HEK293 (cell line): ENCODE measurements around the gene CDK11B.

Experiments used
- CTCF ChIA-PET: fragments of 350-600 bp; formaldehyde crosslinking; extraction: SDS; loops from one replicate; lab custom pipeline; 2021; ENCODE audit warnings: antibody characterized with exemption; lab: Yijun Ruan, JAX
- POLR2A ChIA-PET: fragments of 300-600 bp; formaldehyde crosslinking; extraction: SDS; loops from one replicate; lab custom pipeline; 2020; ENCODE audit warnings: antibody characterized with exemption, inconsistent platforms; lab: Yijun Ruan, JAX
- H3K27ac ChIP-seq: fragments of 200-500 bp; sonication (Bioruptor generic); 2 replicates; pipeline ENCODE4 v1.5.1; 2014; ENCODE audit warnings: low read depth, low read length, control low read depth, inconsistent platforms; ENCODE audit errors: extremely low read depth
- H3K36me3 ChIP-seq, 2 experiments: fragments of 200-500 bp in 1 of 2; sonication (Bioruptor generic) in 1 of 2; 1 replicate in 1 of 2; 2 replicates in 1 of 2; pipeline ENCODE4 v1.5.1; 2014 to 2017; ENCODE audit warnings: inconsistent platforms in 2 of 2, low read length in 2 of 2; ENCODE audit not compliant: control insufficient read depth in 2 of 2, insufficient read depth in 1 of 2
- H3K4me1 ChIP-seq: fragments of 200-500 bp; sonication (Bioruptor generic); 2 replicates; pipeline ENCODE4 v1.5.1; 2014; ENCODE audit warnings: mild to moderate bottlenecking, low read length, inconsistent platforms; ENCODE audit not compliant: control insufficient read depth, insufficient read depth
- H3K4me3 ChIP-seq: 2 replicates; pipeline ENCODE4 v1.5.1; 2011; ENCODE audit warnings: low read depth, mild to moderate bottlenecking, control low read depth, low read length, moderate library complexity
- H3K9me3 ChIP-seq: fragments of 200-500 bp; sonication (Bioruptor generic); 2 replicates; pipeline ENCODE4 v1.5.1; 2014; ENCODE audit warnings: low read depth, low read length, inconsistent platforms; ENCODE audit not compliant: control insufficient read depth, insufficient read depth
- AEBP2 ChIP-seq: fragments of 450-650 bp; formaldehyde crosslinking; IDR thresholded peaks from 2 replicates; pipeline ENCODE4 v1.5.1; 2016; ENCODE audit warnings: missing biosample characterization, missing genetic modification characterization, borderline replicate concordance
- OVOL3 ChIP-seq: fragments of 450-650 bp; formaldehyde crosslinking; IDR thresholded peaks from 2 replicates; pipeline ENCODE4 v1.5.1; 2016; ENCODE audit warnings: missing biosample characterization, missing genetic modification characterization
- TRIM28 ChIP-seq: IDR thresholded peaks from 2 replicates; pipeline ENCODE4 v1.6.1; 2011; ENCODE audit warnings: low read length, control low read depth, borderline replicate concordance
- ZFHX2 ChIP-seq: fragments of 450-650 bp; formaldehyde crosslinking; conservative IDR thresholded peaks from 2 replicates; pipeline ENCODE4 v1.5.1; 2016; ENCODE audit warnings: missing biosample characterization, missing genetic modification characterization
- ZIC2 ChIP-seq: fragments of 450-650 bp; formaldehyde crosslinking; IDR thresholded peaks from 2 replicates; pipeline ENCODE4 v1.5.1; 2016; ENCODE audit warnings: missing biosample characterization, missing genetic modification characterization
- ZNF157 ChIP-seq: fragments of 450-650 bp; formaldehyde crosslinking; IDR thresholded peaks from 2 replicates; pipeline ENCODE4 v1.5.1; 2016; ENCODE audit warnings: missing biosample characterization, missing genetic modification characterization
- ZNF2 ChIP-seq: fragments of 450-650 bp; formaldehyde crosslinking; IDR thresholded peaks from 2 replicates; pipeline ENCODE4 v1.5.1; 2016; ENCODE audit warnings: missing biosample characterization, missing genetic modification characterization
- ZNF223 ChIP-seq: fragments of 450-650 bp; formaldehyde crosslinking; IDR thresholded peaks from 2 replicates; pipeline ENCODE4 v1.5.1; 2016; ENCODE audit warnings: missing biosample characterization, missing genetic modification characterization
- ZNF280C ChIP-seq: fragments of 450-650 bp; formaldehyde crosslinking; IDR thresholded peaks from 2 replicates; pipeline ENCODE4 v1.5.1; 2016; ENCODE audit warnings: missing biosample characterization, missing genetic modification characterization
- ZNF335 ChIP-seq: fragments of 450-650 bp; formaldehyde crosslinking; conservative IDR thresholded peaks from 2 replicates; pipeline ENCODE4 v1.5.1; 2016; ENCODE audit warnings: missing biosample characterization, missing genetic modification characterization
- ZNF341 ChIP-seq: fragments of 450-650 bp; formaldehyde crosslinking; IDR thresholded peaks from 2 replicates; pipeline ENCODE4; 2016; ENCODE audit warnings: low read depth, missing biosample characterization, missing genetic modification characterization
- ZNF514 ChIP-seq: fragments of 450-650 bp; formaldehyde crosslinking; IDR thresholded peaks from 2 replicates; pipeline ENCODE4 v1.5.1; 2016; ENCODE audit warnings: missing biosample characterization, missing genetic modification characterization
- ZNF529 ChIP-seq: fragments of 450-650 bp; formaldehyde crosslinking; IDR thresholded peaks from 2 replicates; pipeline ENCODE4 v1.5.1; 2017; ENCODE audit warnings: missing genetic modification characterization, missing biosample characterization; ENCODE audit not compliant: insufficient replicate concordance
- ZNF600 ChIP-seq: fragments of 450-650 bp; formaldehyde crosslinking; IDR thresholded peaks from 2 replicates; pipeline ENCODE4 v1.5.1; 2016; ENCODE audit warnings: missing biosample characterization, missing genetic modification characterization
- ZNF610 ChIP-seq: fragments of 450-650 bp; formaldehyde crosslinking; IDR thresholded peaks from 2 replicates; pipeline ENCODE4 v1.5.1; 2016; ENCODE audit warnings: missing biosample characterization, missing genetic modification characterization, borderline replicate concordance
- ZNF830 ChIP-seq: fragments of 450-650 bp; IDR thresholded peaks from 2 replicates; pipeline ENCODE4 v1.5.0; 2018; ENCODE audit warnings: missing biosample characterization, missing genetic modification characterization, low read depth, mild to moderate bottlenecking, moderate library complexity
- TF ChIP-seq, protein P1 (sequence below): fragments of 450-650 bp; formaldehyde crosslinking; IDR thresholded peaks from 2 replicates; pipeline ENCODE4 v1.5.1; 2017; ENCODE audit warnings: missing biosample characterization, missing genetic modification characterization
- TF ChIP-seq, protein P2 (sequence below): fragments of 450-650 bp; formaldehyde crosslinking; IDR thresholded peaks from 2 replicates; pipeline ENCODE4 v1.5.1; 2016; ENCODE audit warnings: missing biosample characterization, missing genetic modification characterization, borderline replicate concordance
- TF ChIP-seq, protein P3 (sequence below): fragments of 450-650 bp; formaldehyde crosslinking; IDR thresholded peaks from 2 replicates; pipeline ENCODE4 v1.5.1; 2017; ENCODE audit warnings: missing biosample characterization, missing genetic modification characterization
- TF ChIP-seq, protein P4 (sequence below): fragments of 450-650 bp; formaldehyde crosslinking; IDR thresholded peaks from 2 replicates; pipeline ENCODE4 v1.5.1; 2016; ENCODE audit warnings: missing biosample characterization, missing genetic modification characterization

Gene CDK11B

DNA sequence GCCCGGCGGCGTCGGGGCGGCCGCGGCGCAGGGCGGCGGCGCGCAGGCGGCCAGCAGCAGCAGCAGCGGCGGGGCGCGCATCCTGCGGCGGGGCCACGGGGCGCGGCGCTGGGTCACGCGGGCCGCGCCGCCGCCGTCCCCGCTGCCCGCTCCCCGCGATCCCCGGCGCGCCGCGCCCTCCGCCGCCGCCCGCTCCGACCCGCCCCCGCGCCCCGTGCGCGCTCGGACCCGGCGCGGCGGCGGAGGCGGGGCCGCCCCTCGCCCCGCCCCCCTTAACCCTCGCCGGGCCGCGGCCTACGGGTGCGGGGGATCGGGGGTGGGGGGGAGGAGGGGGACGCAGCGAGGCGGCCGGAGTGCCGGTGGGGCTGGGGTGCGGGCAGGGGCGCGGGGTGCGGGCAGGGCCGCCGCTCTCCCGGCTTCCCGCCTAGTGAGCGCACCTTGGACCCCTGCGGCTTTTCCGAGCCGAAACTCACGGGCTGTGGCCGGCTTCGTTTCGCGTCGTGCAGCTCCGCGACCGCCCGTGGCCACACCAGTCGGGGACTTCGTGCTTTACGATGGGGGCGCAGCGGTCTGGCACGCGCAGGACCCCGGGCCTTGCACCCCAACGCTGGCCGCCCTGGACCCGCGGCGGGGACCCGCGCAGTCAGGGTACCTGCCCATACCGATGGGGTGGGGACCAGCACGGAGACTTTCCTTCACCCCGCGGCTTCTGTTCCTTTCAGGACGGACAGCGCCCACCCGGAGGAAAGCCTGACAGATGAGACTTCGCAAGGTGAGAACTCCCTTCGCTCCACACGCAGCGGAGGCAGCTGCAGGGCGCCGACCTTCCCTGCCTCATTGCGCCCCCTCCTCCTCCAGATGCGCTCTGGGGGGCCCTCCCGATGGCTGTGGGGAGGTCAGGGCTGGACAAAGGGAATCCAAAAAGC is 58.6 kb downstream of the CDK11B start, which contains the start of gene FNDC10:
TSS of gene FNDC10 (minus strand) at position 201 of the 926 bp plus-strand sequence. CDS start at position 81, 120 bp downstream.
- H3K4me3 ChIP-seq, result peak within 1 kb of the TSS; percentile 23
- no peaks in the 10 kb centered on the region for H3K9me3 ChIP-seq
- H3K4me1 ChIP-seq, result peaks cover 6% of the 10 kb centered on the region; the same call in 1 of the 2 replicates
- POLR2A ChIA-PET, result no interaction called here
- H3K36me3 ChIP-seq, result no peaks in the 10 kb centered on the region
- peak within 1 kb of the TSS; percentile 32; the same call in 1 of the 2 replicates for H3K27ac ChIP-seq
- CTCF ChIA-PET, result no interaction called here
- 0 out of 2 replicates have a peak, but pooled peaks have one; percentile 4 for TF ChIP-seq ZFHX2
- TF ChIP-seq, protein P1, sequence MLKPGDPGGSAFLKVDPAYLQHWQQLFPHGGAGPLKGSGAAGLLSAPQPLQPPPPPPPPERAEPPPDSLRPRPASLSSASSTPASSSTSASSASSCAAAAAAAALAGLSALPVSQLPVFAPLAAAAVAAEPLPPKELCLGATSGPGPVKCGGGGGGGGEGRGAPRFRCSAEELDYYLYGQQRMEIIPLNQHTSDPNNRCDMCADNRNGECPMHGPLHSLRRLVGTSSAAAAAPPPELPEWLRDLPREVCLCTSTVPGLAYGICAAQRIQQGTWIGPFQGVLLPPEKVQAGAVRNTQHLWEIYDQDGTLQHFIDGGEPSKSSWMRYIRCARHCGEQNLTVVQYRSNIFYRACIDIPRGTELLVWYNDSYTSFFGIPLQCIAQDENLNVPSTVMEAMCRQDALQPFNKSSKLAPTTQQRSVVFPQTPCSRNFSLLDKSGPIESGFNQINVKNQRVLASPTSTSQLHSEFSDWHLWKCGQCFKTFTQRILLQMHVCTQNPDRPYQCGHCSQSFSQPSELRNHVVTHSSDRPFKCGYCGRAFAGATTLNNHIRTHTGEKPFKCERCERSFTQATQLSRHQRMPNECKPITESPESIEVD (tag by site-specific recombination), result no peak
- no peak for TF ChIP-seq ZNF830
- peak; percentile 58 for TF ChIP-seq ZNF335 (tag by site-specific recombination)
- TF ChIP-seq ZNF600 (tag by site-specific recombination), result no peak
- TF ChIP-seq ZNF223, result 0 out of 2 replicates have a peak, but pooled peaks have one; percentile 52
- no peak for TF ChIP-seq ZNF280C (tag by site-specific recombination)
- TF ChIP-seq, protein P2, sequence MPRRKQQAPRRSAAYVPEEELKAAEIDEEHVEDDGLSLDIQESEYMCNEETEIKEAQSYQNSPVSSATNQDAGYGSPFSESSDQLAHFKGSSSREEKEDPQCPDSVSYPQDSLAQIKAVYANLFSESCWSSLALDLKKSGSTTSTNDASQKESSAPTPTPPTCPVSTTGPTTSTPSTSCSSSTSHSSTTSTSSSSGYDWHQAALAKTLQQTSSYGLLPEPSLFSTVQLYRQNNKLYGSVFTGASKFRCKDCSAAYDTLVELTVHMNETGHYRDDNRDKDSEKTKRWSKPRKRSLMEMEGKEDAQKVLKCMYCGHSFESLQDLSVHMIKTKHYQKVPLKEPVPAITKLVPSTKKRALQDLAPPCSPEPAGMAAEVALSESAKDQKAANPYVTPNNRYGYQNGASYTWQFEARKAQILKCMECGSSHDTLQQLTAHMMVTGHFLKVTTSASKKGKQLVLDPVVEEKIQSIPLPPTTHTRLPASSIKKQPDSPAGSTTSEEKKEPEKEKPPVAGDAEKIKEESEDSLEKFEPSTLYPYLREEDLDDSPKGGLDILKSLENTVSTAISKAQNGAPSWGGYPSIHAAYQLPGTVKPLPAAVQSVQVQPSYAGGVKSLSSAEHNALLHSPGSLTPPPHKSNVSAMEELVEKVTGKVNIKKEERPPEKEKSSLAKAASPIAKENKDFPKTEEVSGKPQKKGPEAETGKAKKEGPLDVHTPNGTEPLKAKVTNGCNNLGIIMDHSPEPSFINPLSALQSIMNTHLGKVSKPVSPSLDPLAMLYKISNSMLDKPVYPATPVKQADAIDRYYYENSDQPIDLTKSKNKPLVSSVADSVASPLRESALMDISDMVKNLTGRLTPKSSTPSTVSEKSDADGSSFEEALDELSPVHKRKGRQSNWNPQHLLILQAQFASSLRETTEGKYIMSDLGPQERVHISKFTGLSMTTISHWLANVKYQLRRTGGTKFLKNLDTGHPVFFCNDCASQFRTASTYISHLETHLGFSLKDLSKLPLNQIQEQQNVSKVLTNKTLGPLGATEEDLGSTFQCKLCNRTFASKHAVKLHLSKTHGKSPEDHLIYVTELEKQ (tag by site-specific recombination), result no peak
- TF ChIP-seq ZIC2 (tag by site-specific recombination), result no peak
- TF ChIP-seq TRIM28, result no peak
- no peak for TF ChIP-seq ZNF514
- TF ChIP-seq ZNF610 (tag by site-specific recombination), result no peak
- TF ChIP-seq ZNF157 (tag by site-specific recombination), result no peak
- no peak for TF ChIP-seq ZNF2 (tag by site-specific recombination)
- TF ChIP-seq, protein P3, sequence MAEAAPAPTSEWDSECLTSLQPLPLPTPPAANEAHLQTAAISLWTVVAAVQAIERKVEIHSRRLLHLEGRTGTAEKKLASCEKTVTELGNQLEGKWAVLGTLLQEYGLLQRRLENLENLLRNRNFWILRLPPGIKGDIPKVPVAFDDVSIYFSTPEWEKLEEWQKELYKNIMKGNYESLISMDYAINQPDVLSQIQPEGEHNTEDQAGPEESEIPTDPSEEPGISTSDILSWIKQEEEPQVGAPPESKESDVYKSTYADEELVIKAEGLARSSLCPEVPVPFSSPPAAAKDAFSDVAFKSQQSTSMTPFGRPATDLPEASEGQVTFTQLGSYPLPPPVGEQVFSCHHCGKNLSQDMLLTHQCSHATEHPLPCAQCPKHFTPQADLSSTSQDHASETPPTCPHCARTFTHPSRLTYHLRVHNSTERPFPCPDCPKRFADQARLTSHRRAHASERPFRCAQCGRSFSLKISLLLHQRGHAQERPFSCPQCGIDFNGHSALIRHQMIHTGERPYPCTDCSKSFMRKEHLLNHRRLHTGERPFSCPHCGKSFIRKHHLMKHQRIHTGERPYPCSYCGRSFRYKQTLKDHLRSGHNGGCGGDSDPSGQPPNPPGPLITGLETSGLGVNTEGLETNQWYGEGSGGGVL (tag by site-specific recombination), result peak; percentile 38; the same call in 1 of the 2 replicates
- no peak for TF ChIP-seq AEBP2
- TF ChIP-seq, protein P4, sequence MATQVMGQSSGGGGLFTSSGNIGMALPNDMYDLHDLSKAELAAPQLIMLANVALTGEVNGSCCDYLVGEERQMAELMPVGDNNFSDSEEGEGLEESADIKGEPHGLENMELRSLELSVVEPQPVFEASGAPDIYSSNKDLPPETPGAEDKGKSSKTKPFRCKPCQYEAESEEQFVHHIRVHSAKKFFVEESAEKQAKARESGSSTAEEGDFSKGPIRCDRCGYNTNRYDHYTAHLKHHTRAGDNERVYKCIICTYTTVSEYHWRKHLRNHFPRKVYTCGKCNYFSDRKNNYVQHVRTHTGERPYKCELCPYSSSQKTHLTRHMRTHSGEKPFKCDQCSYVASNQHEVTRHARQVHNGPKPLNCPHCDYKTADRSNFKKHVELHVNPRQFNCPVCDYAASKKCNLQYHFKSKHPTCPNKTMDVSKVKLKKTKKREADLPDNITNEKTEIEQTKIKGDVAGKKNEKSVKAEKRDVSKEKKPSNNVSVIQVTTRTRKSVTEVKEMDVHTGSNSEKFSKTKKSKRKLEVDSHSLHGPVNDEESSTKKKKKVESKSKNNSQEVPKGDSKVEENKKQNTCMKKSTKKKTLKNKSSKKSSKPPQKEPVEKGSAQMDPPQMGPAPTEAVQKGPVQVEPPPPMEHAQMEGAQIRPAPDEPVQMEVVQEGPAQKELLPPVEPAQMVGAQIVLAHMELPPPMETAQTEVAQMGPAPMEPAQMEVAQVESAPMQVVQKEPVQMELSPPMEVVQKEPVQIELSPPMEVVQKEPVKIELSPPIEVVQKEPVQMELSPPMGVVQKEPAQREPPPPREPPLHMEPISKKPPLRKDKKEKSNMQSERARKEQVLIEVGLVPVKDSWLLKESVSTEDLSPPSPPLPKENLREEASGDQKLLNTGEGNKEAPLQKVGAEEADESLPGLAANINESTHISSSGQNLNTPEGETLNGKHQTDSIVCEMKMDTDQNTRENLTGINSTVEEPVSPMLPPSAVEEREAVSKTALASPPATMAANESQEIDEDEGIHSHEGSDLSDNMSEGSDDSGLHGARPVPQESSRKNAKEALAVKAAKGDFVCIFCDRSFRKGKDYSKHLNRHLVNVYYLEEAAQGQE (tag by site-specific recombination), result peak; percentile 95
- no peak for TF ChIP-seq ZNF529 (tag by site-specific recombination)
- TF ChIP-seq OVOL3 (tag by site-specific recombination), result no peak
- TF ChIP-seq ZNF341 (tag by site-specific recombination), result no peak
